ENCODE results near the gene PDGFRB.

DNA sequence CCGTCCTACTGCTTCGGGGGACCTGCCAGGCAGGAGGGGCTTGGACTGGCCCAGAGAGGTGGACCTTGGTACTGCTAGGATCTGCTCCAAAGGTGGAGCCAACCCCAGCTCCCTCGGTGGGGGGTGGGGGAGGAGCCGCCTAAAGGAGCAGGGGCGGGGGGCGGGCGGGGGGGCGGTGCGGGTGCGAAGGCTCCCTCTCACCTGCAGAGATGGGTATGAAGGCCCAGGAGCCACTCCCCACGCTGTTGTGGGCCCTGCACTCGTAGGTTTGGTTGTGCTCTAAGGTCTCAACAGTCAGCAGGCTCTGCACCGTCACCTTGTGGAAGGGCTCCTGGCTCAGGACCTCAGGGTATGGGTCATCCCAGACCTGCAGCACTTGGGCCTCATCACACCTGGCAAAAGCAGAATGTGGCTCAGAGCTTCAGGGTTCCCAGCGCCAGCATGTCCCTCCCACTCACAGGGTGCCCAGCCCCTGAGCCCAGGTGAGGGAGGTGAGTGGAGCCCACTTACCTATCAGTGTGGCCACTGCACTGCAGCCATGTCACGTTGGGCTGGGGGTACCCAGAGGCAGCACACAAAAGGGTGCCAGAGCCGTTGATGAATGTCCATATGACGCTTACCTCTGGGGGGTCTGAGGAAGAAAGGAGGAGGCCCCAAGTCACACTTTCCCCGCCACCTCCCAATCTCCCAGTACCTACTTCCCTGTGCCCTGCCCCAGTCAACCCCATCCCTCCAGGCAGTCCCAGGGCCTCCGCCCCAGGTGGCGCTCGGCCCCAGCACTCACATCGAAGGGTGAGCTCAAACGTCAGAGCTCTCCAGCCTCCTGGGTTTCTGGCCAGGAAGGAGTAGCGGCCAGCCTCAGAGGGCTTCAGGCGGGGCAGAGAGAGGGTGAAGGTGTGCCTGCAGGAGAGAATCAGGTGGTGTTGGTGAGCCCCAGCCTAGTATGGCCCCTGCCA lies 85.7 kb downstream of the PDGFRB start:
- TF ChIP-seq, protein P1, sequence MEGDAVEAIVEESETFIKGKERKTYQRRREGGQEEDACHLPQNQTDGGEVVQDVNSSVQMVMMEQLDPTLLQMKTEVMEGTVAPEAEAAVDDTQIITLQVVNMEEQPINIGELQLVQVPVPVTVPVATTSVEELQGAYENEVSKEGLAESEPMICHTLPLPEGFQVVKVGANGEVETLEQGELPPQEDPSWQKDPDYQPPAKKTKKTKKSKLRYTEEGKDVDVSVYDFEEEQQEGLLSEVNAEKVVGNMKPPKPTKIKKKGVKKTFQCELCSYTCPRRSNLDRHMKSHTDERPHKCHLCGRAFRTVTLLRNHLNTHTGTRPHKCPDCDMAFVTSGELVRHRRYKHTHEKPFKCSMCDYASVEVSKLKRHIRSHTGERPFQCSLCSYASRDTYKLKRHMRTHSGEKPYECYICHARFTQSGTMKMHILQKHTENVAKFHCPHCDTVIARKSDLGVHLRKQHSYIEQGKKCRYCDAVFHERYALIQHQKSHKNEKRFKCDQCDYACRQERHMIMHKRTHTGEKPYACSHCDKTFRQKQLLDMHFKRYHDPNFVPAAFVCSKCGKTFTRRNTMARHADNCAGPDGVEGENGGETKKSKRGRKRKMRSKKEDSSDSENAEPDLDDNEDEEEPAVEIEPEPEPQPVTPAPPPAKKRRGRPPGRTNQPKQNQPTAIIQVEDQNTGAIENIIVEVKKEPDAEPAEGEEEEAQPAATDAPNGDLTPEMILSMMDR (IDR thresholded peaks at IDR 0.05): no peak
- TF ChIP-seq POLR2A (IDR thresholded peaks at IDR 0.05) (no peak), EP300 (IDR thresholded peaks at IDR 0.05; ENCODE audit: low read depth) (no peak), POLR2AphosphoS5 (IDR thresholded peaks at IDR 0.05) (no peak)
